H1 (cell line): ENCODE results near the gene FHIT.

ENCODE experiments used
- CBX8 ChIP-seq: fragments of 300-800, 300-1000 bp; sonication (generic); IDR thresholded peaks from 2 replicates; pipeline ENCODE4 v1.7.1; 2016; ENCODE audit warnings: low read depth, low read length, borderline replicate concordance
- EP300 ChIP-seq, 2 experiments: IDR thresholded peaks; 1 replicate in 1 of 2; 2 replicates in 1 of 2; pipeline ENCODE4 v1.6.1; 2011 to 2012; ENCODE audit warnings: low read depth in 2 of 2, low read length in 2 of 2, mild to moderate bottlenecking in 2 of 2, borderline replicate concordance in 1 of 2, inconsistent platforms in 1 of 2, moderate library complexity in 1 of 2
- EZH2 ChIP-seq: fragments of 200-600 bp; sonication (generic); IDR thresholded peaks from 2 replicates; pipeline ENCODE4 v1.7.1; 2012; ENCODE audit warnings: low read depth, mild to moderate bottlenecking, moderate library complexity, low read length, inconsistent platforms; ENCODE audit not compliant: severe bottlenecking
- GABPA ChIP-seq: IDR thresholded peaks from 2 replicates; pipeline ENCODE4 v1.6.1; 2011; ENCODE audit warnings: mild to moderate bottlenecking, low read length, moderate library complexity, borderline replicate concordance; ENCODE audit not compliant: insufficient read depth
- GTF2F1 ChIP-seq: IDR thresholded peaks from 2 replicates; pipeline ENCODE4 v1.6.1; 2012; ENCODE audit warnings: low read depth, low read length, improper control_type of control experiment, borderline replicate concordance
- KDM1A ChIP-seq: fragments of 200-600, 300-600 bp; sonication (generic); IDR thresholded peaks from 2 replicates; pipeline ENCODE4 v1.7.1; 2016; ENCODE audit warnings: mild to moderate bottlenecking, low read length, borderline replicate concordance
- POLR2A ChIP-seq, 2 experiments: IDR thresholded peaks; 1 replicate in 1 of 2; 2 replicates in 1 of 2; pipeline ENCODE4 v1.6.1; 2011; ENCODE audit warnings: low read depth in 2 of 2, low read length in 2 of 2, mild to moderate bottlenecking in 2 of 2; ENCODE audit errors: control extremely low read depth in 1 of 2
- POLR2AphosphoS5 ChIP-seq: IDR thresholded peaks from 2 replicates; pipeline ENCODE4 v1.6.1; 2011; ENCODE audit warnings: low read depth, low read length
- RAD21 ChIP-seq, 2 experiments: IDR thresholded peaks in 1 of 2; conservative IDR thresholded peaks in 1 of 2; 2 replicates each; pipeline ENCODE4 v1.6.1; 2011; ENCODE audit warnings: low read depth in 2 of 2, low read length in 2 of 2, improper control_type of control experiment in 1 of 2, inconsistent platforms in 1 of 2, mild to moderate bottlenecking in 1 of 2, moderate library complexity in 1 of 2
- TF ChIP-seq, protein P1 (sequence below), 3 experiments: IDR thresholded peaks; 1 replicate in 2 of 3; 2 replicates in 1 of 3; pipeline versions ENCODE4 v1.5.1 to v1.6.1; 2011; ENCODE audit warnings: low read length in 3 of 3, mild to moderate bottlenecking in 3 of 3, inconsistent platforms in 2 of 3, low read depth in 1 of 3, moderate library complexity in 1 of 3; ENCODE audit not compliant: insufficient read depth in 1 of 3; ENCODE audit errors: control extremely low read depth in 1 of 3
- TF ChIP-seq, protein P2 (sequence below): IDR thresholded peaks from 2 replicates; pipeline ENCODE4 v1.6.1; 2011; ENCODE audit warnings: low read length, improper control_type of control experiment

GRCh38 chr3:60697132-60697531 is 554.1 kb downstream of the FHIT start:
- TF ChIP-seq, protein P1, sequence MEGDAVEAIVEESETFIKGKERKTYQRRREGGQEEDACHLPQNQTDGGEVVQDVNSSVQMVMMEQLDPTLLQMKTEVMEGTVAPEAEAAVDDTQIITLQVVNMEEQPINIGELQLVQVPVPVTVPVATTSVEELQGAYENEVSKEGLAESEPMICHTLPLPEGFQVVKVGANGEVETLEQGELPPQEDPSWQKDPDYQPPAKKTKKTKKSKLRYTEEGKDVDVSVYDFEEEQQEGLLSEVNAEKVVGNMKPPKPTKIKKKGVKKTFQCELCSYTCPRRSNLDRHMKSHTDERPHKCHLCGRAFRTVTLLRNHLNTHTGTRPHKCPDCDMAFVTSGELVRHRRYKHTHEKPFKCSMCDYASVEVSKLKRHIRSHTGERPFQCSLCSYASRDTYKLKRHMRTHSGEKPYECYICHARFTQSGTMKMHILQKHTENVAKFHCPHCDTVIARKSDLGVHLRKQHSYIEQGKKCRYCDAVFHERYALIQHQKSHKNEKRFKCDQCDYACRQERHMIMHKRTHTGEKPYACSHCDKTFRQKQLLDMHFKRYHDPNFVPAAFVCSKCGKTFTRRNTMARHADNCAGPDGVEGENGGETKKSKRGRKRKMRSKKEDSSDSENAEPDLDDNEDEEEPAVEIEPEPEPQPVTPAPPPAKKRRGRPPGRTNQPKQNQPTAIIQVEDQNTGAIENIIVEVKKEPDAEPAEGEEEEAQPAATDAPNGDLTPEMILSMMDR (IDR thresholded peaks at IDR 0.05; ENCODE audit: control extremely low read depth in 1 of 3, insufficient read depth in 1 of 3, low read depth in 1 of 3, low read length in 3 of 3): no peak
- TF ChIP-seq POLR2AphosphoS5: no peak
- TF ChIP-seq EZH2: no peak
- TF ChIP-seq KDM1A: no peak
- no peak for TF ChIP-seq GABPA
- TF ChIP-seq EP300 (IDR thresholded peaks at IDR 0.05; ENCODE audit: borderline replicate concordance in 1 of 2, low read depth in 2 of 2, low read length in 2 of 2): no peak
- TF ChIP-seq CBX8: no peak
- TF ChIP-seq POLR2A (IDR thresholded peaks at IDR 0.05; ENCODE audit: control extremely low read depth in 1 of 2, low read depth in 2 of 2, low read length in 2 of 2): no peak
- TF ChIP-seq, protein P2, sequence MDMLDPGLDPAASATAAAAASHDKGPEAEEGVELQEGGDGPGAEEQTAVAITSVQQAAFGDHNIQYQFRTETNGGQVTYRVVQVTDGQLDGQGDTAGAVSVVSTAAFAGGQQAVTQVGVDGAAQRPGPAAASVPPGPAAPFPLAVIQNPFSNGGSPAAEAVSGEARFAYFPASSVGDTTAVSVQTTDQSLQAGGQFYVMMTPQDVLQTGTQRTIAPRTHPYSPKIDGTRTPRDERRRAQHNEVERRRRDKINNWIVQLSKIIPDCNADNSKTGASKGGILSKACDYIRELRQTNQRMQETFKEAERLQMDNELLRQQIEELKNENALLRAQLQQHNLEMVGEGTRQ: no peak
- no peak for TF ChIP-seq GTF2F1
- no peak for TF ChIP-seq RAD21 (IDR thresholded peaks at IDR 0.05 in 1 of 2, conservative IDR thresholded peaks at IDR 0.05 in 1 of 2; ENCODE audit: low read depth in 2 of 2, low read length in 2 of 2)
